SK-N-SH (cell line): ENCODE results near the gene SPATC1L. TPM values are rescaled to one million over a fixed set of nuclear protein-coding genes. Genes with fewer than 3 reads are reported as not detected.
"Not testable (repeated sequence)": the region's sequence is repeated elsewhere in the genome, so short reads cannot be mapped to it uniquely, and the experiment has no call there.

Experiments used
- CTCF ChIA-PET: fragments of 300-600, 350-600 bp; formaldehyde crosslinking; extraction: SDS; loops from one replicate; lab custom pipeline; 2021; lab: Yijun Ruan, JAX
- POLR2A ChIA-PET: fragments of 350-600 bp; sonication (Branson Sonifier 250); formaldehyde crosslinking; extraction: SDS; loops from one replicate; lab custom pipeline; 2020; ENCODE audit warnings: antibody characterized with exemption, inconsistent platforms; lab: Yijun Ruan, JAX
- DNase-seq: peaks from one replicate; pipeline ENCODE4 v3.0.0; 2012
- H2AFZ ChIP-seq: fragments of 200-600 bp; sonication (generic); 2 replicates; pipeline ENCODE4 v1.8.1; 2016; ENCODE audit warnings: antibody characterized with exemption, mild to moderate bottlenecking, low read depth
- H3F3A ChIP-seq: fragments of 200-600 bp; sonication (generic); replicated peaks from 2 replicates; pipeline ENCODE3; 2016; ENCODE audit warnings: antibody characterized with exemption, mild to moderate bottlenecking; ENCODE audit not compliant: insufficient read depth
- H3K27ac ChIP-seq, 2 experiments: fragments of 200-500 bp in 1 of 2; fragments of 200-600 bp in 1 of 2; sonication (Bioruptor generic) in 1 of 2; sonication (generic), shearing (Covaris generic) in 1 of 2; 2 replicates each; pipeline versions ENCODE4 v1.5.1 to v1.6.1; 2014 to 2016; ENCODE audit warnings: low read depth in 2 of 2, inconsistent platforms in 1 of 2, low read length in 1 of 2, mild to moderate bottlenecking in 1 of 2, mixed read lengths in 1 of 2
- H3K27me3 ChIP-seq: fragments of 200-600 bp; sonication (generic), shearing (Covaris generic); 2 replicates; pipeline ENCODE4 v1.6.1; 2016; ENCODE audit warnings: mixed run types; ENCODE audit not compliant: insufficient read depth
- H3K36me3 ChIP-seq, 2 experiments: fragments of 200-500 bp in 1 of 2; fragments of 200-600 bp in 1 of 2; sonication (Bioruptor generic) in 1 of 2; sonication (generic) in 1 of 2; replicated peaks in 1 of 2; 2 replicates each; pipeline versions ENCODE3 to v1.5.1; 2014 to 2016; ENCODE audit warnings: low read length in 1 of 2, mild to moderate bottlenecking in 1 of 2; ENCODE audit not compliant: insufficient read depth in 2 of 2, control insufficient read depth in 1 of 2
- H3K4me1 ChIP-seq, 2 experiments: fragments of 200-500 bp in 1 of 2; fragments of 200-600 bp in 1 of 2; sonication (Bioruptor generic) in 1 of 2; sonication (generic), shearing (Covaris generic) in 1 of 2; 2 replicates each; pipeline versions ENCODE4 v1.5.1 to v1.6.1; 2014 to 2016; ENCODE audit warnings: low read depth in 1 of 2, low read length in 1 of 2, mixed run types in 1 of 2; ENCODE audit not compliant: insufficient read depth in 2 of 2, control insufficient read depth in 1 of 2
- H3K4me2 ChIP-seq: fragments of 200-600 bp; sonication (generic), shearing (Covaris generic); 2 replicates; pipeline ENCODE4 v1.6.1; 2017; ENCODE audit warnings: mixed run types
- H3K4me3 ChIP-seq, 2 experiments: fragments of 200-500 bp in 1 of 2; fragments of 200-600 bp in 1 of 2; sonication (Bioruptor generic) in 1 of 2; sonication (generic), shearing (Covaris generic) in 1 of 2; 2 replicates each; pipeline versions ENCODE4 v1.5.1 to v1.8.1; 2014 to 2016; ENCODE audit warnings: low read depth in 2 of 2, inconsistent platforms in 1 of 2, low read length in 1 of 2, mild to moderate bottlenecking in 1 of 2, mixed read lengths in 1 of 2, moderate library complexity in 1 of 2
- H3K79me2 ChIP-seq: fragments of 200-600 bp; sonication (generic); 2 replicates; pipeline ENCODE4 v1.8.1; 2017; ENCODE audit warnings: mild to moderate bottlenecking; ENCODE audit not compliant: insufficient read depth
- H3K9ac ChIP-seq: fragments of 200-600 bp; sonication (generic); 2 replicates; pipeline ENCODE4 v1.6.1; 2017; ENCODE audit warnings: mixed run types
- H3K9me2 ChIP-seq: fragments of 200-600 bp; sonication (generic); 2 replicates; pipeline ENCODE4 v1.6.1; 2017; ENCODE audit warnings: mixed run types
- H3K9me3 ChIP-seq: fragments of 200-600 bp; sonication (generic); 2 replicates; pipeline ENCODE4 v1.6.1; 2017; ENCODE audit warnings: mixed run types, mild to moderate bottlenecking, moderate library complexity
- H4K20me1 ChIP-seq: fragments of 200-600 bp; sonication (generic); 2 replicates; pipeline ENCODE4 v1.6.1; 2017; ENCODE audit warnings: mild to moderate bottlenecking, mixed run types; ENCODE audit not compliant: insufficient read depth
- EZH2phosphoT487 ChIP-seq: fragments of 200-600 bp; sonication (generic); IDR thresholded peaks from 2 replicates; pipeline ENCODE4 v1.6.1; 2017; ENCODE audit warnings: low read depth, mixed run types, mild to moderate bottlenecking, antibody characterized with exemption, moderate library complexity, borderline replicate concordance
- FOSL2 ChIP-seq: IDR thresholded peaks from 2 replicates; pipeline ENCODE4 v1.4.0; 2012; ENCODE audit warnings: low read depth, mild to moderate bottlenecking, moderate library complexity, borderline replicate concordance
- FOXM1 ChIP-seq: IDR thresholded peaks from 2 replicates; pipeline ENCODE4 v1.4.0; 2012; ENCODE audit warnings: low read depth, mild to moderate bottlenecking
- GABPA ChIP-seq: IDR thresholded peaks from 2 replicates; pipeline ENCODE4 v1.4.0; 2012; ENCODE audit warnings: low read depth, mild to moderate bottlenecking
- GATA2 ChIP-seq: sonication (generic); formaldehyde crosslinking; IDR thresholded peaks from 2 replicates; pipeline ENCODE4 v1.5.0; 2020; ENCODE audit warnings: mild to moderate bottlenecking, missing genetic modification reagents
- JUND ChIP-seq: IDR thresholded peaks from 2 replicates; pipeline ENCODE4 v1.4.0; 2012
- MAX ChIP-seq: IDR thresholded peaks from 2 replicates; pipeline ENCODE4 v1.4.0; 2012; ENCODE audit warnings: low read depth
- MXI1 ChIP-seq: IDR thresholded peaks from 2 replicates; pipeline ENCODE4 v1.6.1; 2012; ENCODE audit warnings: mild to moderate bottlenecking, low read depth, low read length, improper control_type of control experiment
- RAD21 ChIP-seq: IDR thresholded peaks from 2 replicates; pipeline ENCODE4 v1.6.1; 2012; ENCODE audit warnings: mild to moderate bottlenecking, low read length
- REST ChIP-seq: IDR thresholded peaks from 2 replicates; pipeline ENCODE4 v1.6.1; 2012; ENCODE audit warnings: mild to moderate bottlenecking, low read depth, low read length, moderate library complexity
- USF2 ChIP-seq: fragments of 150-350 bp; IDR thresholded peaks from 2 replicates; pipeline ENCODE4 v1.6.1; 2017; ENCODE audit warnings: antibody characterized with exemption, low read length, low read depth, borderline replicate concordance
- YY1 ChIP-seq: IDR thresholded peaks from 2 replicates; pipeline ENCODE4 v1.4.0; 2012; ENCODE audit warnings: low read depth, mild to moderate bottlenecking
- ZBTB33 ChIP-seq: IDR thresholded peaks from 2 replicates; pipeline ENCODE4 v1.4.0; 2012; ENCODE audit warnings: low read depth, borderline replicate concordance
- WGBS: methylation state at CpG from one replicate; pipeline ENCODE4 v1.1.6; 2017; ENCODE audit warnings: low lambda C conversion rate; 5-methylcytosine and 5-hydroxymethylcytosine counted together
- polyA plus RNA-seq, 3 experiments: library from polyadenylated mRNA; depleted of rRNA; stranded (reverse); fragments of >200 nt; gene quantifications; 2 replicates each; pipeline ENCODE4 v1.2.3, GENCODE V29; 2012

SPATC1L gene
- polyA plus RNA-seq, 1 of the 3 experiments (the other 2 are of a cell fraction), result 8.3 TPM

DNA sequence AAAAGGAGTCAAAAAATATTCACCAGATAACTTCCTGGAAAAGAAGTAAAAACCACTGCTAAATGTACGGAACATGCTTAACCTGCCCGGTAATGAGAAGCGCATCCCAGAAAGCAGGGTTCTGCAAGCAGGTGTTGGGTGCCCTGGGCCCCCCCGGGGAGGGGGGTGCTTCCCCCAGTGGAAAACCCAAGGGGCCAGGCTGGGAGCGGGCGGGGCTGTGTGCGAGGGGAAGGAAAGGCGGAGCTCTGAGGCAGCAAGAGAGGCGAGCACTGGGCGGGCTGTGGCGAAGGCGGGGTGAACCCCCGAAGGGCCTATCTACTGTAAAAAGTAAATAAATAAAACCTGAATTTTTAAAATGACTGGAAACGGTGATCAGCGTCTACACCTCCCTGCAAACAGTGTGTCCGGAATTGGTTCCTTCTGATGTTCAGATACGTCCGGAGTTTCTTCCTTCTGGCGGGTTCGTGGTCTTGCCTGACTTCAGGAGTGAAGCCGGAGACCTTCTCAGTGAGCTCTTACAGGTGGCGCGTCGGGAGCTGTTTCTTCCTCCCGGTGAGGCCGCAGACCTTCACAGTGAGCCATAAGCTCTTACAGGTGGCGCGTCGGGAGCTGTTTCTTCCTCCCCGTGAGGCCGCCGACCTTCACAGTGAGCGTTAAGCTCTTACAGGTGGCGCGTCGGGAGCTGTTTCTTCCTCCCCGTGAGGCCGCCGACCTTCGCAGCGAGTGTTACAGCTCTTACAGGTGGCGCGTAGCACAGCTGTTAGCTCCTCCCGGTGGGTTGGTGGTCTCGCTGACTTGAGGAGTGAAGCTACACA, 42.3 kb downstream of the SPATC1L start:
- Histone ChIP-seq H3K9me3 (no peaks in the 10 kb centered on the region), H3K27ac (no peak overlapping the region), H3K27me3 (no peaks in the 10 kb centered on the region), H3K4me2 (no peak overlapping the region), H3K79me2 (no peaks in the 10 kb centered on the region), H3K4me3 (no peak overlapping the region), H3K36me3 (no peaks in the 10 kb centered on the region), H3K4me1 (peaks cover 0 to 10% of the 10 kb centered on the region in 2 experiments; a peak in 1 of 4 replicates), H3F3A (no peaks in the 10 kb centered on the region), H3K9ac (no peak overlapping the region), H4K20me1 (no peaks in the 10 kb centered on the region), H3K9me2 (no peaks in the 10 kb centered on the region), H2AFZ (no peak overlapping the region)
- ChIA-PET POLR2A (interaction anchor here (1.5 kb wide), 1 partner anchor 11 kb away, joined by 3 read pairs; no protein-coding TSS in a partner anchor), CTCF (interaction anchor here (0.7 to 2.7 kb wide), 11 partner anchors 13 to 586 kb away, joined by 3 to 28 read pairs (median 6); no protein-coding TSS in a partner anchor)
- no peak for DNase-seq
- 95% methylated on average over 44 of the region's 45 CpGs for WGBS
- no peak for TF ChIP-seq MXI1
- no peak for TF ChIP-seq FOXM1
- TF ChIP-seq MAX, result no peak
- TF ChIP-seq FOSL2, result no peak
- TF ChIP-seq JUND, result no peak
- TF ChIP-seq EZH2phosphoT487, result no peak
- no peak for TF ChIP-seq GABPA
- TF ChIP-seq RAD21, result no peak
- no peak for TF ChIP-seq GATA2 (CRISPR knock-in tag)
- no peak for TF ChIP-seq USF2
- TF ChIP-seq REST, result no peak
- TF ChIP-seq ZBTB33, result no peak
- no peak for TF ChIP-seq YY1

DNA sequence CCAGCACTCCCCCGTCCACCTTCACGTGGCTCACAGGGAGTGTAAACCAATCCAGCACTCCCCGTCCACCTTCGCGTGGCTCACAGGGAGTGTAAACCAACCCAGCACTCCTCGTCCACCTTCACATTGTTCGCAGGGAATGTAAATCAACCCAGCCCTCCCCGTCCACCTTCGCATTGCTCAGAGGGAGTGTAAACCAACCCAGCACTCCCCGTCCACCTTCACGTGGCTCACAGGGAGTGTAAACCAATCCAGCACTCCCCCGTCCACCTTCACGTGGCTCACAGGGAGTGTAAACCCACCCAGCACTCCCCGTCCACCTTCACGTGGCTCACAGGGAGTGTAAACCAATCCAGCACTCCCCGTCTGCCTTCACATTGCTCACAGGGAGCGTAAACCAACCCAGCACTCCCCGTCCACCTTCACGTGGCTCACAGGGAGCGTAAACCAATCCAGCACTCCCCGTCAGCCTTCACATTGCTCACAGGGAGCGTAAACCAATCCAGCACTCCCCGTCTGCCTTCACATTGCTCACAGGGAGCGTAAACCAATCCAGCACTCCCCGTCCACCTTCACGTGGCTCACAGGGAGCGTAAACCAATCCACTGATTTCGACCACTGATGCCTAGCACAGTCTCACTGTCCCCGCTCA, 43.8 kb downstream of the SPATC1L start:
- not testable (repeated sequence) for H4K20me1 ChIP-seq

More for the DNA sequence above, 43.8 kb downstream of the SPATC1L start:
- DNase-seq, H2AFZ ChIP-seq, H3K36me3 ChIP-seq, H3K4me1 ChIP-seq, H3K4me2 ChIP-seq, H3K27me3 ChIP-seq, POLR2A ChIA-PET, H3K9me2 ChIP-seq, H3F3A ChIP-seq, H3K9ac ChIP-seq, H3K9me3 ChIP-seq, H3K4me3 ChIP-seq, CTCF ChIA-PET, H3K79me2 ChIP-seq, H3K27ac ChIP-seq: not testable (repeated sequence)
- 73% methylated on average over 27 of the region's 29 CpGs for WGBS
